Endothelial cell of umbilical vein (primary cell): ENCODE measurements around the gene TEAD3. TPM values are rescaled to one million over a fixed set of nuclear protein-coding genes. Genes with fewer than 3 reads are reported as not detected.

Source experiments
- BruUV-seq: library from RNA; stranded (reverse); fragments of 400-500 nt; replicated peaks from 2 replicates; lab custom pipeline; 2021; lab: Mats Ljungman, UMichigan
- CTCF ChIA-PET: fragments of 300-600, 350-600 bp; sonication (Branson Sonifier 250); formaldehyde crosslinking; loops from one replicate; lab custom pipeline; 2021; ENCODE audit warnings: antibody characterized with exemption, inconsistent platforms; lab: Charles Lee
- POLR2A ChIA-PET: fragments of 300-600, 350-600 bp; sonication (Branson Sonifier 250); formaldehyde crosslinking; loops from one replicate; lab custom pipeline; 2021; ENCODE audit warnings: antibody characterized with exemption, inconsistent platforms; lab: Charles Lee
- DNase-seq: peaks from one replicate; pipeline ENCODE4 v3.0.0-alpha.2; 2011; ENCODE audit warnings: low read depth, low spot score
- FAIRE-seq: peaks from 2 replicates; lab custom pipeline; 2011; peaks lifted over from hg19 to GRCh38; lab: Jason Lieb, UNC
- H2AFZ ChIP-seq: 2 replicates; pipeline ENCODE4 v1.6.0; 2012; ENCODE audit warnings: low read depth, low read length, control low read depth, inconsistent platforms
- H3K27ac ChIP-seq: 2 replicates; pipeline ENCODE4 v1.5.1; 2011; ENCODE audit warnings: low read depth, mild to moderate bottlenecking, control low read depth, low read length, moderate library complexity; ENCODE audit not compliant: insufficient read depth
- H3K27me3 ChIP-seq, 2 experiments: 2 replicates each; pipeline versions ENCODE4 v1.6.0 to v1.6.1; 2011; ENCODE audit warnings: low read length in 2 of 2, mixed read lengths in 1 of 2; ENCODE audit not compliant: control insufficient read depth in 2 of 2, insufficient read depth in 2 of 2
- H3K36me3 ChIP-seq, 2 experiments: 2 replicates in 1 of 2; 3 replicates in 1 of 2; pipeline ENCODE4 v1.5.1; 2011; ENCODE audit warnings: low read length in 2 of 2, mild to moderate bottlenecking in 1 of 2, moderate library complexity in 1 of 2; ENCODE audit not compliant: control insufficient read depth in 2 of 2, insufficient read depth in 2 of 2; ENCODE audit errors: extremely low read depth in 1 of 2
- H3K4me1 ChIP-seq: 3 replicates; pipeline ENCODE4 v1.5.1; 2011; ENCODE audit warnings: mild to moderate bottlenecking, low read length; ENCODE audit not compliant: control insufficient read depth, insufficient read depth; ENCODE audit errors: extremely low read depth
- H3K4me2 ChIP-seq: 2 replicates; pipeline ENCODE4 v1.6.1; 2011; ENCODE audit warnings: low read length, control low read depth, mixed read lengths; ENCODE audit not compliant: insufficient read depth
- H3K4me3 ChIP-seq, 3 experiments: fragments of 200-600 bp in 1 of 3; sonication (generic), shearing (Covaris generic) in 1 of 3; replicated peaks in 1 of 3; 2 replicates each; pipeline ENCODE4 v1.5.1; 2011 to 2016; ENCODE audit warnings: control low read depth in 3 of 3, low read length in 3 of 3, mild to moderate bottlenecking in 2 of 3, inconsistent platforms in 1 of 3, low read depth in 1 of 3, moderate library complexity in 1 of 3; ENCODE audit not compliant: insufficient read depth in 1 of 3
- H3K79me2 ChIP-seq: 2 replicates; pipeline ENCODE4 v1.6.0; 2012; ENCODE audit warnings: low read length, inconsistent platforms; ENCODE audit not compliant: control insufficient read depth, insufficient read depth
- H3K9ac ChIP-seq: replicated peaks from 2 replicates; pipeline ENCODE3; 2011; ENCODE audit warnings: low read length, control low read depth; ENCODE audit not compliant: insufficient read depth; ENCODE audit errors: extremely low read depth
- H3K9me1 ChIP-seq: replicated peaks from 3 replicates; pipeline ENCODE4 v1.6.0; 2011; ENCODE audit warnings: mild to moderate bottlenecking, low read length; ENCODE audit not compliant: control insufficient read depth, insufficient read depth; ENCODE audit errors: extremely low read depth
- H3K9me3 ChIP-seq: replicated peaks from 2 replicates; pipeline ENCODE4 v1.5.1; 2012; ENCODE audit warnings: low read length, inconsistent platforms; ENCODE audit not compliant: control insufficient read depth, insufficient read depth
- H4K20me1 ChIP-seq: replicated peaks from 2 replicates; pipeline ENCODE3; 2011; ENCODE audit warnings: mild to moderate bottlenecking, low read length; ENCODE audit not compliant: control insufficient read depth, insufficient read depth; ENCODE audit errors: extremely low read depth
- CTCF ChIP-seq, 2 donors: IDR thresholded peaks; 1 replicate in 1 of 2; 2 replicates in 1 of 2; pipeline ENCODE4 v1.5.1; 2011; ENCODE audit warnings: low read length in 2 of 2, mild to moderate bottlenecking in 2 of 2, moderate library complexity in 2 of 2, control low read depth in 1 of 2, inconsistent platforms in 1 of 2, low read depth in 1 of 2; ENCODE audit not compliant: insufficient read depth in 1 of 2; ENCODE audit errors: extremely low read depth in 1 of 2
- EZH2 ChIP-seq: IDR thresholded peaks from 2 replicates; pipeline ENCODE4 v1.6.1; 2012; ENCODE audit warnings: borderline replicate concordance, low read depth, mild to moderate bottlenecking, moderate library complexity, low read length, inconsistent platforms; ENCODE audit not compliant: severe bottlenecking
- FOS ChIP-seq: IDR thresholded peaks from 2 replicates; pipeline ENCODE4 v1.6.1; 2011; ENCODE audit warnings: mild to moderate bottlenecking, low read length, moderate library complexity, borderline replicate concordance; ENCODE audit not compliant: insufficient read depth
- GATA2 ChIP-seq: IDR thresholded peaks from 2 replicates; pipeline ENCODE4 v1.7.0; 2011; ENCODE audit warnings: low read depth, mild to moderate bottlenecking, moderate library complexity, mixed read lengths, low read length; ENCODE audit not compliant: insufficient read length, insufficient read depth
- JUN ChIP-seq: IDR thresholded peaks from 2 replicates; pipeline ENCODE4 v1.6.1; 2011; ENCODE audit warnings: borderline replicate concordance, low read depth; ENCODE audit not compliant: insufficient read length, insufficient read depth
- MAX ChIP-seq: IDR thresholded peaks from 2 replicates; pipeline ENCODE4 v1.6.1; 2011; ENCODE audit not compliant: insufficient read depth, insufficient read length
- MYC ChIP-seq: IDR thresholded peaks from one replicate; pipeline ENCODE4 v1.6.1; 2011; ENCODE audit warnings: mild to moderate bottlenecking, low read depth, low read length
- POLR2A ChIP-seq: IDR thresholded peaks from 2 replicates; pipeline ENCODE4 v1.6.1; 2012; ENCODE audit warnings: low read depth, mild to moderate bottlenecking, control low read depth, low read length
- POLR2AphosphoS5 ChIP-seq: IDR thresholded peaks from 2 replicates; pipeline ENCODE4 v1.6.1; 2012; ENCODE audit warnings: low read depth, mild to moderate bottlenecking, control low read depth, low read length, moderate library complexity; ENCODE audit not compliant: insufficient read depth
- dilution Hi-C: fragments of 300-500 bp; cut with MboI; formaldehyde crosslinking; loops from one replicate; pipeline ENCODE4 v1.15.0; 2019; ENCODE audit warnings: low sequenced_read_pairs; ENCODE audit not compliant: extremely low pct_ligation_motif_present
- intact Hi-C: fragments of 100-400 bp; cut with micrococcal nuclease; formaldehyde crosslinking; loops from one replicate; pipeline ENCODE4 v1.10.0; 2022
- polyA plus RNA-seq, 4 experiments: library from polyadenylated mRNA; depleted of rRNA in 3 of 4; stranded (reverse) in 3 of 4; unstranded in 1 of 4; fragments of >200 nt; gene quantifications; 2 replicates each; pipeline versions ENCODE4 v1.2.1 to v1.2.3, GENCODE V29; 2011 to 2012; ENCODE audit warnings: missing spikeins in 1 of 4
- total RNA-seq: library from RNA; stranded (reverse); gene quantifications from 2 replicates; pipeline ENCODE4 v1.2.3, GENCODE V29; 2021

Gene TEAD3
- total and polyA plus RNA-seq, 2 donors (not counting 3 experiments of a cell fraction or from before 2014, with no cell fraction given) = 1.1 to 1.6 TPM

GRCh38 chr6:35483490-35483889 lies 13.4 kb downstream of the TEAD3 start:
- dilution Hi-C loops = no loop called here
- POLR2A ChIA-PET = no interaction called here
- H3K9ac ChIP-seq = no peak overlapping the region

More at GRCh38 chr6:35483490-35483889, 13.4 kb downstream of the TEAD3 start:
- Histone ChIP-seq H3K4me1 (no peaks in the 10 kb centered on the region), H3K4me3 (no peak overlapping the region), H4K20me1 (no peaks in the 10 kb centered on the region), H3K27me3 (no peaks in the 10 kb centered on the region), H3K36me3 (no peaks in the 10 kb centered on the region), H3K4me2 (no peak overlapping the region), H3K9me3 (no peaks in the 10 kb centered on the region), H3K9me1 (no peaks in the 10 kb centered on the region), H3K79me2 (no peaks in the 10 kb centered on the region), H3K27ac (no peak overlapping the region), H2AFZ (no peak overlapping the region)
- CTCF ChIA-PET = no interaction called here
- no TSS peak for BruUV-seq
- intact Hi-C loops = no loop called here
- TF ChIP-seq EZH2 (no peak), CTCF (IDR thresholded peaks at IDR 0.05; ENCODE audit: extremely low read depth in 1 of 2, insufficient read depth in 1 of 2, low read depth in 1 of 2, low read length in 2 of 2) (no peak), GATA2 (no peak), POLR2AphosphoS5 (no peak), JUN (no peak), POLR2A (no peak), MAX (no peak), FOS (no peak), MYC (no peak)
- DNase-seq (no peak), FAIRE-seq (no peak)
